ENCODE results near the gene TTBK1.

- TF ChIP-seq CTCF (IDR thresholded peaks at IDR 0.05) = no peak
- TF ChIP-seq POLR2A (IDR thresholded peaks at IDR 0.05) = no peak
Measured at GRCh38 chr6:43303751-43304331, 60.6 kb downstream of the TTBK1 start.
